Panc1 (cell line): ENCODE measurements around the gene LIPC.

Experiments
- POLR2AphosphoS5 ChIP-seq: IDR thresholded peaks from 2 replicates; pipeline ENCODE4 v1.6.1; 2012; ENCODE audit warnings: mild to moderate bottlenecking, low read depth, low read length, moderate library complexity
- SIN3A ChIP-seq: IDR thresholded peaks from 2 replicates; pipeline ENCODE4 v1.6.1; 2012; ENCODE audit warnings: low read depth, mild to moderate bottlenecking, low read length, moderate library complexity, borderline replicate concordance; ENCODE audit not compliant: insufficient read depth
- TCF7L2 ChIP-seq: IDR thresholded peaks from 2 replicates; pipeline ENCODE4 v1.6.1; 2011; ENCODE audit warnings: mild to moderate bottlenecking, low read depth, low read length, inconsistent platforms
- TF ChIP-seq, protein P1 (sequence below): fragments of 450-650 bp; IDR thresholded peaks from 2 replicates; pipeline ENCODE4 v1.5.1; 2017; ENCODE audit warnings: mild to moderate bottlenecking

DNA sequence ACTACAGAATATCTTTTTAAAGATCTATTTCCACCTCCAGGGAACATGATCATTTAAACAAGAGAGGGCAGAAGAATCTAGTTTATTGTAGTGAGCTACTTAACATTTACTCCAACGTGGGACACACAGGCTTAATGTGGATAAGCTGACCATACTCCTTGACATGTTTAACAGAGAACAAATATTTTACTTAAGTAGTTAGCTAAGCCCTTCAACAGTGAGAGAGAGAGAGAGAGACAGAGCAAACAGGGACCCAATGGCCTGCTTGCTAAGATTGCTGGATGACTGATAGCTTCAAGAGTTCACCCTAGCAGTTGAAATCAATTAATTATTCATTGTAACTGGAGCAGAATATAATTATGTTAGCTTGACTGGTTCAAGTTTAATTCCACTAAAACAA is 159.1 kb downstream of the LIPC start:
- TF ChIP-seq, protein P1, sequence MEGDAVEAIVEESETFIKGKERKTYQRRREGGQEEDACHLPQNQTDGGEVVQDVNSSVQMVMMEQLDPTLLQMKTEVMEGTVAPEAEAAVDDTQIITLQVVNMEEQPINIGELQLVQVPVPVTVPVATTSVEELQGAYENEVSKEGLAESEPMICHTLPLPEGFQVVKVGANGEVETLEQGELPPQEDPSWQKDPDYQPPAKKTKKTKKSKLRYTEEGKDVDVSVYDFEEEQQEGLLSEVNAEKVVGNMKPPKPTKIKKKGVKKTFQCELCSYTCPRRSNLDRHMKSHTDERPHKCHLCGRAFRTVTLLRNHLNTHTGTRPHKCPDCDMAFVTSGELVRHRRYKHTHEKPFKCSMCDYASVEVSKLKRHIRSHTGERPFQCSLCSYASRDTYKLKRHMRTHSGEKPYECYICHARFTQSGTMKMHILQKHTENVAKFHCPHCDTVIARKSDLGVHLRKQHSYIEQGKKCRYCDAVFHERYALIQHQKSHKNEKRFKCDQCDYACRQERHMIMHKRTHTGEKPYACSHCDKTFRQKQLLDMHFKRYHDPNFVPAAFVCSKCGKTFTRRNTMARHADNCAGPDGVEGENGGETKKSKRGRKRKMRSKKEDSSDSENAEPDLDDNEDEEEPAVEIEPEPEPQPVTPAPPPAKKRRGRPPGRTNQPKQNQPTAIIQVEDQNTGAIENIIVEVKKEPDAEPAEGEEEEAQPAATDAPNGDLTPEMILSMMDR: no peak
- TF ChIP-seq POLR2AphosphoS5 (no peak), TCF7L2 (no peak), SIN3A (no peak)
